T follicular helper cell (primary cell): ENCODE measurements around the gene GBX1.

ENCODE experiments used
- DNase-seq: peaks from one replicate; pipeline ENCODE4 v3.0.0-alpha.2; 2020; ENCODE audit warnings: low read depth
- total RNA-seq, 2 experiments: gene quantifications; one replicate each; lab custom pipeline; 2026; lab: John Stamatoyannopoulos, UW

Gene GBX1
- total RNA-seq, result 0 reads per million in 2 experiments

GRCh38 chr7:151167197-151167961 lies at the start of gene GBX1:
Gene GBX1, minus strand, starts transcription at chr7:151167694. Its CDS starts 146 bp downstream, at chr7:151167548.
- no peak for DNase-seq

- no peak for DNase-seq
Observed at GRCh38 chr7:151215396-151215795, 47.9 kb upstream of the GBX1 start.

DNA sequence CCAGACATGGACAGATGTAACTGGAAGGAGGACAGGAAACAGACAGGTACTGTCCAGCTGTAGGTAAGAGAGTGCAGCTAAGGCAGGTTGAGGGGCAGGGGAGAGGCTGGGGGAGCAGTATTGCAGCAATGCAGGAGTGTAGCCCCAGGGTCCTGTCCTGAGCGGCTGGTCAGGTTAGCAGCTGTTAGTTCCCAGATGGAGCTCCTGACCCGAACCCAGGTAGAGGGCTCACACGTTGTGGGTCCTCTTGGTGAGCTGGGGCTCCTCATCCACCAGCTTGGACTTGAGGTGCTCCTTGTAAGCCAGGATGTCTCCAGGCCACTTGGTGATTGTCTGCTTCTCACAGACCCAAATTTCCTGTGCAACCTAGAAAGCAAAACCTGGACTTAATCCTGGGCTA lies 46.3 kb upstream of the GBX1 start:
- no peak for DNase-seq

GRCh38 chr7:151212626-151213025 lies 45.1 kb upstream of the GBX1 start:
- no peak for DNase-seq

- no peak for DNase-seq
Observed at GRCh38 chr7:151211155-151211772, 43.8 kb upstream of the GBX1 start.

DNA sequence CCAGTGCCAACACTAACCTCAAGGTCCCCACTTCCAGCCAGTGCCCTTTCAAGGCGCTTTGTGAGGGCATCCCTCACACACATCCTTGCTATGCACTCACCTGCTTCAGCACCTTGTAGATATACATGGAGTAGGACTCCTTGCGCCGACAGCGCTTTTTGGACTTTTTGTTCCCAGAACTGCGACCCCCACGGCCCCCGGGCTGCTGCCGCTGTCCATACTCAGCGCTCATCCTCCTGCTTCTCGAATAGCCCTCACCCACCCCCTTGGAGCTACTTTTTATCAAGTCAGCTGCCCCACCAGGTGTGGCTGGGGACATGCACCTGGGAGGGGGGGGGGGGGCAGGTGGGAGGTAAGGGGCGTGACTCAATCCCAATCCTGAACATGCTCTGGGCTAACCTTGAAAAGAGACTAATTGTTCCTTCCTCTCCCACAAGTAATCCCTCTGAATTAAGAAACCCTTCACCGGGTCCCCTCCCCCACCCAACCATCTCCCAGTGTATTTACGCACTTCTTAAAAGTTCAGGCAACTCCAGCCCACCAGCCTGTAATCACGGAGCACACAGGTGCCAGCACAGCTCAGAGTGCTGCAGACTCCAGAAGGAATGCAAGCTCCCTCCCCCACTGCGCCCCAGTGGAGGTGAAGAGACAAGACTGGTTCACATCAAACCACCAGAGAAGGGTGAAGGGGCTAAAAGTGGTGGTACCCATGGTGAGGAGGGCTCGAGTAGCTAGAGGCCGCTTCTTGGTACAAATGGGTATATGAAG lies 42.8 kb upstream of the GBX1 start, which contains the start of gene H2BK1:
Gene H2BK1 (minus strand): TSS at position 402 of the 768 bp plus-strand sequence. CDS start 170 bp downstream, at position 232.
- DNase-seq, result no peak

DNA sequence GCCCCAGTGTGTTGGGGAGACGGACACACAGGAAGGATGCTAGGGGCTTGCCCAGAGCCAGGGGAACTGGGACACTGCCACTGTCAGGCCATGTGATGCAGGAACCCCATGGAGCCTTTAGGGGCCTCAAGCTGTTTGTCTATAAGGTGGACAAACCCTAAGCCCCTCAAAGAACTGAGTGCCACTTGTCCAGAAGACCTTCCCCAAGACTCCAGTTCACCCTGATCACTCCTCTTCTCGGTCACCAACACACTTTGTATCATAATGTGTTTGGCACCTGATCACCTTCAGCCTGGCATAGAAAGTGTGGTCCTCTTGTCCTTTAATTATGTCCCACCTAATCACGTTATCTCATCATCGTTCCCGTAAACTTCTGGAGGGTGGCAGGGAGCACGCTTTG lies 42.1 kb upstream of the GBX1 start:
- DNase-seq, result no peak

DNA sequence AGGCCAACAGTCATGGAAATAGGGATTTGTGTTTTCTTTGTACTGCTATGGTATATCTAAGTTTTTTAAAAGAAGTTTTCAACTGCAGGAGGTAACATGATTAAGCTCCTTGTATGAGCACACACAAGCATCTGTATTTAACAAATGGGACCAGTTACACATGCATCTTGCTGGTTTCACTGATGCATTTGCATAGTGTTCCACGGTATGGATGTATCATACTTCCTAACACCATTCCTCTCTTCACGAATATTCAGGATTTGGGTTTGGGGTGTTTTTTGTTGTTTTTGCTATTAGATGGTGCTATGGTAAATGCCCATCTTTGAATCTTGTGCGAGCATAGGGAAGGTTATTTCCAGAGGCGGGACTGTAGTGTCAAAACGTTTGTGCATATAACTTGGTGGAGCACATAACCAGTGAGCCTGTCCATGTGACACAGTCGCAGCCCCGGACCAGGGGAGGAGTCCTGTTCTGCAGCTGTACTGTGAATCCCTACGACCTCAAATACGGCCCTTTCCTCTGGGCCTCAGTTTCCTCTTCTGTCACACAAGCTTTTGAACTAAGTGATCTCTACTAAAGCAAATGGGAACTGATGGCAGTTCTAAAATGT lies 40.9 kb upstream of the GBX1 start:
- no peak for DNase-seq

GRCh38 chr7:151207804-151208203 lies 40.3 kb upstream of the GBX1 start:
- no peak for DNase-seq

- DNase-seq, result no peak
Observed at GRCh38 chr7:151207315-151207714, 39.8 kb upstream of the GBX1 start.

DNA sequence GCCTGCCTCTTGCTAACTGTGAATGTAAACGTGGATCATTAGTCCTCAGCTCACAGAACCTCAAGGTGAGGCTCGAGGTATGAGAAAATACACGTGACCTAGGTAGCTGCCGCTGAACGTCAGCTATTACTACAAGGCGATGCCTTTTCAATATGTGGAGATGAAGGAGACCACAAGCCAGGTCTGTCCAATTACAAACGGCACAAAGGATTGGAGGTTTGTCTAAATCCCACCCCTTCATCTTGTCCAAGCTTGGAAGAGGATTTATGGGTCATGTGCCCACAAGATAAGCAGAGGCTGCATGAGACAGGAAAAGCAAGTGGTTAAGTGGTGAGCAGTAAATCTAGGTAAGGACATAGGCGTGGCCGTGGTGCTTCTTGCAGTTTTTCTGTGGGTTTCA lies 39.4 kb upstream of the GBX1 start:
- DNase-seq, result no peak

DNA sequence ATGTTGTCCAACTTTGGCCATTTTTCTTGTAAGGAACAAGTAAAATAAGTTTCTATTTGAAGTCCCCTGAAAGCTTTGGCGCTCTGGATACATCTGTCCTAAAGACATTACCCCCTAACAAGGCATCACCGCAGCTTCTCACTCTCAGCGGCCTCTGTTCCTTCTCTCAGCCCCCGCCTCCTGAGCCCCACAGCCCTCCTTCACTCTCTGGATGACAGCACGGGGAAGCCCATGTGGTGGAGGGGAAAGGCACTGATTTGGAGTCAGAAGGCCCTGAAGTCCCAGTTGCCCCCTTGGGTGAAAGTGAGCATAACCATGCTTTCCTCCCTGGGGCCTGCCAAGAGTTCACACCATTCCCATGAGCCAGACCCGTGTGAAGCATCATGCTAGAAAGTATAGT lies 38.2 kb upstream of the GBX1 start:
- no peak for DNase-seq

DNA sequence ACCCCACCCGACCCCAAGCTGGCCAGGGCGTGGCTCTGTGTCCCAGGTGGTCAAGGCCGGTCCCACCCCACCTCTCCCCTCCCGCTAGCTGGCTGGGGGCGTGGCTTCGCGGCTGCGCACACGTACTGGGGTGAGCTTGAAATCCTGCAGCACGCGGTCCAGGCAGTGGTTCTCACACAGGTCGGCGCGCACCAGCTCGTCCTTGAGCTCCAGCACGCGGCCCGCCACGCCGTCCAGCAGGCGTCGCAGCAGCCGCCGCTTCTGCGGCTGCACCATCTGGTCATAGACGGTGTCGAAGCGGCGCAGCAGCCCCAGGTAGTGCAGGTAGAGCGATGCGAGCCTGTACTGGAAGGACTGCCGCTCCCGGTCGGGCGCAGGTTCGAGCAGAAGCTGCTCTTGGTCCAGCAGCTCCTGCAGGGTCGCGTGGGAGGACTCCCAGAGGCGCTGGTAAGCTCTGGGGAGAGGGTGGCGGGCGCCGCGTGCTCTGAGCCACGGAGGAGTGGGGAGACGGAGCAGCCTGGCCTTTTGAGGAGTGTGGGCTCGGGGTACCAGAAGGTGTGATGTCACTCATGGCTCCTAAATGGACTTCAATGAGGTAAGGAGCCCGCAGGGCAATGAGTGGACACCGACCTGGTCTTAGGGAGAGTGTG lies 37.0 kb upstream of the GBX1 start:
- DNase-seq, result no peak

- no peak for DNase-seq
Observed at GRCh38 chr7:151202836-151203235, 35.3 kb upstream of the GBX1 start.

- no peak for DNase-seq
Observed at GRCh38 chr7:151201751-151202150, 34.3 kb upstream of the GBX1 start.

DNA sequence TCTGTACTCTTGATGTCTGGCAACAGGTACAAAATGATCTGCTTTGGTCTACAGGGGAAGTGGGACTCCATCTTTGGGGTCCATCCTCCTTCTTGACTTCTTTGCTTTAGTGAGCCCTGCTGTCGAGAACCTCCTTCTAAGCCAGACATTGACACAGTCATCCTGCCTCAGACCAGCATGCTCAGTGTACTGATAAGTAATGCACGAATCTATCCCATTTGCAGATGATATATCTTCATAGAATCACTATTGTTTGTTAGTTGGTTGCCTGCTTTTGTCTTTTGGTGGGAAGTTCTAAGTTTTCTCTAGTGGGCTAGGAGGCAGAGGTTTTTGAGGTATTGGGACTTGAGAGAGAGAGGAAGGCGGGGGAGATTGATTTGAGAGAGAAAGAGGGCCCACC lies 33.9 kb upstream of the GBX1 start:
- no peak for DNase-seq

- no peak for DNase-seq
Observed at GRCh38 chr7:151198945-151199848, 31.7 kb upstream of the GBX1 start.

GRCh38 chr7:151197932-151198331 lies 30.4 kb upstream of the GBX1 start:
- no peak for DNase-seq

DNA sequence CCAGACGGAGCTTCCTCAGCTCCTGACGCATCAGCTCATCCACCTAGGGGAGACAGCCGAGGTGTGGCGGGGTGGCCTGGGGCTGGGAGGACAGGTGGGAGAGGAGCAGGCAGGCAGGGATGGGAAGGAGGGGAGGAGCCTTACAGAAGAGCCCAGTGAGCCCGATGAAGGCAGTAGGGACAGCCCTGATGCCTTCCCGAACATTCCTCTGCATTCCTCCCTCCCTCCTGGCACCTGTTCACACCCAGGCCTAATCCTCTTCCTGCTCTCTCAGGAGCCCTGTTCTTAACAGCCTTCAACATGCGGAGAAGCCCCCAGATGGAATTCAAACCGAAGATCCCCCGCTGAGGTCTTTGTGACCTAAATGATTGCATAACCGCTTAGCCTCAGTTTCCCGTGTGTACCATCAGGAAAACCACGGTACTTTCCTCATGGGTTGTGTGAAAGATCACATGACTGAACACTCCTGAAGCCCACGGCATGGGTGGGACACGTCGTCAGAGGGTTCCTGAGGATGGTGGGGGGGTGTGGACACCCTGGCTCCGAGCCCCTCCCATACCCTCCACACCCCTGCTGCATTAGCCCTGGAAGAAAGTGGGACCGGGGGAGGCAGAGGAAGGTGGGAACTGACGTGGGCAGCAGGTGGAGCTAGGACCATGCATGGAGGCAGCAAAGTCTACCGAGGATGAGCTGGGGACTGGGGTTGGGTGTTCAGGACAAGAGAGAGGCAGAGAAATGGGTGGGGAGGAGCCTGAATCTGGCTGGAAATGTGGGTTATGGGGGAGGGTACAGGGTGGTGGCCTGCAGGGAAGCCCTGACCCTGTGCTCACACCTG lies 28.3 kb upstream of the GBX1 start:
- DNase-seq, result no peak

DNA sequence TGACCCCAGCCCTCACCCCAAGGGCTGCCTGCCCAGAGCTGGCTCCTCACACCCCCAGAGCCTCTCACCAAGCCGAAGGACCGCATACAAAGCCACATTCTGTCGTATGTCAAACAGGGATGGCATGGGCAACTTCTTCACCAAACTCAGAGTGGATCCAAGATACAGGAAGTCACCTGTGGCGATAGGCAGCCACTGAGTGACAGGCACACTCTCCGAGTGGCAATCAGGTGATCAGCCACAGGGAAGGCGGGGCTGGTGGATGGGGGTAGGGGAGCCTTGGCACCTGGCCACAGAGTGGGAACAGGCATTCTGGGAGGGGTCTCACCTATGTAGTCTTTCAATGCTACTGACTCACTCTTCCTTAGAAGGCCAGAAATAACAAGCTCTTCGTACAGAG lies 26.7 kb upstream of the GBX1 start:
- no peak for DNase-seq
